ENCODE results near the gene CAB39L.

The CAB39L gene

DNA sequence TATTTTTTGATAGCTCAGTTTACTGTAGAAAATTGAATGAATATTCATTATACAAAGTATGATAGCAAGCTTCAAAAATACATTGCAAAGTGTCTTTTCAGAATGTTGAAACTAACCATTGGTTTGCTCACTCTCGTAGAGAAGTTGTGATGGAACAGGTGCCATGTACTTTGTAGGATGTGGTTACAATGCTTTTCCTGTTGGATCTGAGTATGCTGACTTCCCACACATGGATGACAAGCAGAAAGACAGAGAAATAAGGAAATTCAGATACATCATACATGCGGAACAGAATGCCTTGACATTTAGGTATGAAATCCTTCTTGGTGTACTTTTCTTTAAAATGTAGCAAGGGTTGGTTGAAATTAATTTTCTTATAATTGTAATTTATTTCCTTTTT, 165.7 kb downstream of the CAB39L start:
- DNase-seq, result no peak

DNA sequence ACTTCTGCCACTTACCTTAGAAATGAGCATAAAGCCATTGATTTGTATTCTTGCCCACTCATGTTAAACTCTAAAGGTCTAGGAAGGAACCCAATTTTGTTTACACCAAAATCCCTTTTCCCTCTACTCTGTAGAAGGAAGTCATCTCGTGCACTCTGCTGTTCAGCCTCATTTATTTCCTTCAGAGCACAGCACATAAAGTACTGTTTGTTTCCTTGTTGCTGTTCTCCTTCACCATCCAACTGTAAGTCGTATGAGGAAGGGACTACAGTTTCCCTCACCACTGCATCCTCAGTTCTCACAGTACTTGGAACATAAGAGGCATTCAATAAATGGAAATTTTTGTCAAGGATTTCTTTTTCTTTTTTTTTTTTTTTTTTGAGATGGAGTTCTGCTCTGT, 171.6 kb downstream of the CAB39L start:
- DNase-seq, result no peak

DNA sequence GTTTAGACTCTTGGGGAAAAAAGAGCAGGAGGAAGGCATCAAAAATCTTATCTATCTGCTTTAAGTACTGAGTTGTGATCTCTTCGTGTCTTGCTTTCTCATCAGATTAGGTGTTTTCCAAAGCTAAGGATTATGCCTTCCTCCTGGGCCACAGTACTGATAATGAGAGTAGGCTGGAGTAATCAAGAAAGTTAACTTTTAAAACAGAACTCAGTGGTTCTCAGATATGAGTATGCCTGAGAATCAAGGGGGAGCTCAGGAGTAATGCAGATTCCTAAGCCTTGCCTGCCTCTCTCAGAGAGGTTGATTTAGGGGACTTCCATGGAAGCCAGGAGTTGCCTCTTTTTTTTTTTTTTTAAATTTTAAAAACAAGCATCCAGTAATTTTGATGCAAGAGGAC, 172.6 kb downstream of the CAB39L start:
- no peak for DNase-seq

DNA sequence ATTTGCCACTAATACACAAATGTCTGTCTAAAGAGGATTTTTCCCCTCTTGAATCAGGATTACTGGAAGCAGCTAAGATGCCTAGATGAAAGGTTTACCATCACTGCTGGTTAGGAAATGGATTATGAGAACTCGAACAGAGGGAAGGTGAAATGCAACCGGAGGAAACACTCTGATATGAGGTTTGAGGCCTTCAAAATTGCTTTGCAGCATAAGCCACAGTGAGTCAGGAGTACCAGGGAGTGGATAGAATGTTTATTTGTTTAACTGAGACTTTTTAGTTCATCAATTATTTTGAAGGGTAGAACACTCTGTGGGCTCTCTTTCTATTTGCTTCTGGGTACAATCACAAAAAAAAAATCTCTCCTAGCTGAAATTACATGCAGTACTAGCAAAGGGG, 178.0 kb downstream of the CAB39L start:
- no peak for DNase-seq

DNA sequence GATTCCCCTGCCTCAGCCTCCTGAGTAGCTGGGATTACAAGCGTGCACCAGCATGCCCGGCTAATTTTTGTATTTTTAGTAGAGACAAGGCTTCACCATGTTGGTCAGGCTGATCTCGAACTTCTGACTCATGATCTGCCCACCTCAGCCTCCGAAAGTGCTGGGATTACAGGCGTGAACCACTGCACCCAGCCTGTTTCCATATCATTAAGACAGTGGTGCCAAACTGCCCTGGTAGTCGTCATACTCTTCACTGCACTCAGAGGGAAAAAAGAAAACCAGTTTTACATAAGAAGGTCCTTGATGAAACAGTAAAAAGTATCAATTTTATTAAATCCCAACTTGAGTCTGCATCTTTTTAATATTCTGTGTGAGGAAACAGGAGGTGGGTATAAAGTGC, 181.2 kb downstream of the CAB39L start:
- DNase-seq, result no peak

DNA sequence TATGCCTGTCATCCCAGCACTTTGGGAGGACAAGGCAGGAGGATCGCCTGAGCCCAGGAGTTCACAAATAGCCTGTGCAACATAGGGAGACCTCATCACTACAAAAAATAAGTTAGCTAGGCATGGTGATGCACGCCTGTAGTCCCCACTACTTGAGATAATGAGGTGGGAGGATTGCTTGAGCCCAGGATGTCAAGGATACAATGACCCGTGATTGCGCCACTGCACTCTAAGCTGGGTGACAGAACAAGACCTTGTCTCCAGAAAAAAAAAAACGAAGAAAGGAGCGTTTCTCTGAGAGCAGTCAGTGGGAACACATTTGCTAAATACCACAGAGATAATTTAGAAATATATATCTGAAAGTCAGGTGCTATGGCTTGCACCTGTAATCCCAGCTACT, 184.3 kb downstream of the CAB39L start:
- DNase-seq, result no peak
